Measurements from ENCODE around the gene NFKBIB. TPM values are rescaled to one million over a fixed set of nuclear protein-coding genes. Genes with fewer than 3 reads are reported as not detected.

The NFKBIB gene
- total and polyA plus RNA-seq, 2 of the 8 experiments (the other 6 are each of a cell fraction or from before 2014, with no cell fraction given), result 37.3 to 44.1 TPM

DNA sequence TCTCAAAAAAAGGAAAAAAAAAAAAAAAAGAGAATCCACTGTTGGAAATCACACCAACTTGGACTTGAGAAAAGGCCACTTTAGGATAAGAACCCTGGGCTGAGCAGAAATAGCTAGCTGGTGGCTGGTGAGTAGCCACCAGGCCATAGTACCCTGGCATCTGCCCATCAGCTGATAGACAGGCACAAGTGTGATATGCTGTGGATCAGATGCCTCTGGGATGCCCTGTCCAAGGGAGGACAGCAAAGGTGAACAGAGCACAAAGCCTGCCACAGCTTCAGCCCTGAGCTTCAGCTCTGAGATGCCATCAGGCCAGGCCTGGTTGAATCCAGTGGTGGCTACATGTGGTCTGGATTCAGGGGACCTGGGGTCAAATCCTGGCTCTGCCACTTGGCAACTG lies 9.1 kb upstream of the NFKBIB start (continued):
- TF ChIP-seq SIRT6 (IDR thresholded peaks at IDR 0.05; ENCODE audit: low read length), result no peak
- TF ChIP-seq CHD2 (IDR thresholded peaks at IDR 0.05; ENCODE audit: low read length), result no peak
- no peak for TF ChIP-seq GTF2F1 (IDR thresholded peaks at IDR 0.05; ENCODE audit: borderline replicate concordance, low read depth, low read length)
- no peak for TF ChIP-seq ASH2L (IDR thresholded peaks at IDR 0.05; ENCODE audit: low read length)
- no peak for TF ChIP-seq TBP (IDR thresholded peaks at IDR 0.05; ENCODE audit: low read depth, low read length)
- TF ChIP-seq SP4 (IDR thresholded peaks at IDR 0.05; ENCODE audit: low read length), result no peak
- no peak for TF ChIP-seq MAFK (IDR thresholded peaks at IDR 0.05; ENCODE audit: low read depth, low read length)

Measured in H1 (cell line).